Lung (tissue), 12 donors: ENCODE measurements around the gene STOML1. TPM values are rescaled to one million over a fixed set of nuclear protein-coding genes. Genes with fewer than 3 reads are reported as not detected.

Source experiments
- ATAC-seq: fragments of 200-7000 bp; cut with Tn5 transposase; one replicate; pipeline ENCODE4 v1.9.1; 2020; ENCODE audit warnings: moderate number of reproducible peaks; ENCODE audit not compliant: insufficient read depth, low FRiP score
- DNase-seq, 3 donors: peaks; one replicate each; pipeline ENCODE4 v3.0.0-alpha.2; 2013 to 2017
- H3K27ac ChIP-seq, 2 donors: one replicate each; pipeline ENCODE4 v1.5.1; 2013; ENCODE audit warnings: mild to moderate bottlenecking in 2 of 2, moderate library complexity in 2 of 2, control low read depth in 1 of 2, inconsistent platforms in 1 of 2, low read depth in 1 of 2, low read length in 1 of 2
- H3K27me3 ChIP-seq, 3 donors: one replicate each; pipeline ENCODE4 v1.5.1; 2013; ENCODE audit warnings: low read length in 2 of 3; ENCODE audit not compliant: control insufficient read depth in 3 of 3, insufficient read depth in 3 of 3
- H3K36me3 ChIP-seq, 4 donors: one replicate each; pipeline ENCODE4 v1.5.1; 2013; ENCODE audit warnings: low read length in 4 of 4, mild to moderate bottlenecking in 1 of 4, moderate library complexity in 1 of 4; ENCODE audit not compliant: control insufficient read depth in 4 of 4, insufficient read depth in 4 of 4
- H3K4me1 ChIP-seq, 5 donors: one replicate each; pipeline ENCODE4 v1.5.1; 2013; ENCODE audit warnings: low read length in 5 of 5, mild to moderate bottlenecking in 2 of 5, moderate library complexity in 1 of 5; ENCODE audit not compliant: control insufficient read depth in 5 of 5, insufficient read depth in 5 of 5
- H3K4me3 ChIP-seq: one replicate; pipeline ENCODE4 v1.5.1; 2013; ENCODE audit warnings: mild to moderate bottlenecking, control low read depth, moderate library complexity
- H3K9ac ChIP-seq, 2 donors: one replicate each; pipeline ENCODE4 v1.5.1; 2013; ENCODE audit warnings: low read length in 2 of 2, control low read depth in 1 of 2; ENCODE audit not compliant: insufficient read depth in 1 of 2
- H3K9me3 ChIP-seq, 4 donors: one replicate each; pipeline ENCODE4 v1.5.1; 2013; ENCODE audit warnings: low read length in 3 of 4, mild to moderate bottlenecking in 1 of 4, moderate library complexity in 1 of 4; ENCODE audit not compliant: control insufficient read depth in 4 of 4, insufficient read depth in 3 of 4
- WGBS, 2 donors: extraction: QIAGEN DNeasy Blood & Tissue Kit; methylation state at CpG; one replicate each; pipeline ENCODE4 v1.1.7; 2013; 5-methylcytosine and 5-hydroxymethylcytosine counted together
- polyA plus RNA-seq, 2 donors: library from polyadenylated mRNA; stranded (reverse); fragments of 200-250 nt; gene quantifications; one replicate each; pipeline ENCODE4 v1.2.1, GENCODE V29; 2013
- total RNA-seq, 2 donors: library from RNA; depleted of rRNA in 1 of 2; stranded (reverse); fragments of >200 nt in 1 of 2; gene quantifications; one replicate each; pipeline ENCODE4 v1.2.1, GENCODE V29; 2014 to 2021
- TF ChIP-seq, protein P1 (sequence below): IDR thresholded peaks from 2 replicates; pipeline ENCODE4 v1.5.1; 2012; ENCODE audit warnings: mild to moderate bottlenecking; ENCODE audit errors: control extremely low read depth, extremely low read depth
- donor health status: control.
- donor health status: control.
- donor health status: Bipolar disorder and iron deficiency.
- donor health status: healthy.
- donor health status: DM: yes; HTN: yes; CAD: no.

The STOML1 gene
- total and polyA plus RNA-seq, 4 donors = 10.3 to 35.4 (median 26.9) TPM

GRCh38 chr15:74022706-74023470, 30.8 kb upstream of the STOML1 start:
- DNase-seq (no peak), ATAC-seq (no peak)
- TF ChIP-seq, protein P1, sequence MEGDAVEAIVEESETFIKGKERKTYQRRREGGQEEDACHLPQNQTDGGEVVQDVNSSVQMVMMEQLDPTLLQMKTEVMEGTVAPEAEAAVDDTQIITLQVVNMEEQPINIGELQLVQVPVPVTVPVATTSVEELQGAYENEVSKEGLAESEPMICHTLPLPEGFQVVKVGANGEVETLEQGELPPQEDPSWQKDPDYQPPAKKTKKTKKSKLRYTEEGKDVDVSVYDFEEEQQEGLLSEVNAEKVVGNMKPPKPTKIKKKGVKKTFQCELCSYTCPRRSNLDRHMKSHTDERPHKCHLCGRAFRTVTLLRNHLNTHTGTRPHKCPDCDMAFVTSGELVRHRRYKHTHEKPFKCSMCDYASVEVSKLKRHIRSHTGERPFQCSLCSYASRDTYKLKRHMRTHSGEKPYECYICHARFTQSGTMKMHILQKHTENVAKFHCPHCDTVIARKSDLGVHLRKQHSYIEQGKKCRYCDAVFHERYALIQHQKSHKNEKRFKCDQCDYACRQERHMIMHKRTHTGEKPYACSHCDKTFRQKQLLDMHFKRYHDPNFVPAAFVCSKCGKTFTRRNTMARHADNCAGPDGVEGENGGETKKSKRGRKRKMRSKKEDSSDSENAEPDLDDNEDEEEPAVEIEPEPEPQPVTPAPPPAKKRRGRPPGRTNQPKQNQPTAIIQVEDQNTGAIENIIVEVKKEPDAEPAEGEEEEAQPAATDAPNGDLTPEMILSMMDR = no peak
- no peaks in the 10 kb centered on the region for H3K27me3 ChIP-seq
- no peak overlapping the region for H3K9ac ChIP-seq
- peaks cover 0 to 27% (median 0%) of the 10 kb centered on the region in 5 donors for H3K4me1 ChIP-seq
- peaks cover 0 to 2% (median 0%) of the 10 kb centered on the region in 4 donors for H3K9me3 ChIP-seq
- no peak overlapping the region for H3K4me3 ChIP-seq
- WGBS, 2 donors = 96 to 98% methylated on average over 66 of the region's 66 CpGs
- H3K27ac ChIP-seq = no peak overlapping the region
- H3K36me3 ChIP-seq = peaks cover 18 to 44% (median 28%) of the 10 kb centered on the region in 4 donors

GRCh38 chr15:74019734-74020133, 27.6 kb upstream of the STOML1 start:
- Histone ChIP-seq H3K27me3 (no peaks in the 10 kb centered on the region), H3K9me3 (peaks cover 0 to 2% (median 0%) of the 10 kb centered on the region in 4 donors), H3K9ac (no peak overlapping the region), H3K36me3 (peaks cover 20 to 27% (median 22%) of the 10 kb centered on the region in 4 donors), H3K4me1 (peaks cover 0 to 18% (median 0%) of the 10 kb centered on the region in 5 donors), H3K4me3 (no peak overlapping the region), H3K27ac (no peak overlapping the region)
- 51 to 56% methylated on average over 2 of the region's 2 CpGs for WGBS, 2 donors
- ATAC-seq (no peak), DNase-seq (no peak)
- TF ChIP-seq, protein P1 = no peak

GRCh38 chr15:74013374-74013894, 21.3 kb upstream of the STOML1 start:
- no peak for ATAC-seq
- 66 to 84% methylated on average over 2 of the region's 2 CpGs for WGBS, 2 donors

More at GRCh38 chr15:74013374-74013894, 21.3 kb upstream of the STOML1 start:
- H3K9ac ChIP-seq = no peak overlapping the region
- no peak overlapping the region for H3K4me3 ChIP-seq
- no peak overlapping the region for H3K27ac ChIP-seq
- TF ChIP-seq, protein P1 = no peak
- no peaks in the 10 kb centered on the region for H3K9me3 ChIP-seq
- peaks cover 0 to 23% (median 14%) of the 10 kb centered on the region in 5 donors for H3K4me1 ChIP-seq
- DNase-seq = no peak
- peaks cover 0 to 10% (median 6%) of the 10 kb centered on the region in 4 donors for H3K36me3 ChIP-seq
- H3K27me3 ChIP-seq = no peaks in the 10 kb centered on the region
